Stromal cell of bone marrow (primary cell): ENCODE data around the gene TRANK1.
"Not testable (repeated sequence)": the region's sequence is repeated elsewhere in the genome, so short reads cannot be mapped to it uniquely, and the experiment has no call there.

Experiments
- DNase-seq: peaks from one replicate; pipeline ENCODE4 v3.0.0-alpha.2; 2012; ENCODE audit warnings: low read depth

The TRANK1 gene

GRCh38 chr3:36957063-36957462 lies 12.2 kb upstream of the TRANK1 start:
- DNase-seq: no peak

- no peak for DNase-seq
Observed at GRCh38 chr3:36956155-36956554, 11.3 kb upstream of the TRANK1 start.

GRCh38 chr3:36954452-36955134 lies 9.7 kb upstream of the TRANK1 start:
- no peak for DNase-seq

GRCh38 chr3:36947814-36948213 lies 3.0 kb upstream of the TRANK1 start:
- not testable (repeated sequence) for DNase-seq

- DNase-seq: no peak
Observed at GRCh38 chr3:36945333-36945980, 603 bp upstream of the TRANK1 start.

GRCh38 chr3:36944012-36944640 lies 728 bp downstream of the TRANK1 start:
- peak; percentile 47 for DNase-seq

- DNase-seq: no peak
Observed at GRCh38 chr3:36943601-36944000, 1.3 kb downstream of the TRANK1 start.

- no peak for DNase-seq
Observed at GRCh38 chr3:36942638-36943248, 2.1 kb downstream of the TRANK1 start.

GRCh38 chr3:36941658-36942057 lies 3.2 kb downstream of the TRANK1 start:
- DNase-seq: no peak

GRCh38 chr3:36941162-36941561 lies 3.7 kb downstream of the TRANK1 start:
- no peak for DNase-seq

- DNase-seq: no peak
Observed at GRCh38 chr3:36937492-36937891, 7.4 kb downstream of the TRANK1 start.

- no peak for DNase-seq
Observed at GRCh38 chr3:36933540-36934296, 11.1 kb downstream of the TRANK1 start.

- DNase-seq: not testable (repeated sequence)
Observed at GRCh38 chr3:36931424-36931823, 13.4 kb downstream of the TRANK1 start.

GRCh38 chr3:36928220-36928619 lies 16.6 kb downstream of the TRANK1 start:
- no peak for DNase-seq

- DNase-seq: no peak
Observed at GRCh38 chr3:36926292-36926897, 18.5 kb downstream of the TRANK1 start.

- no peak for DNase-seq
Observed at GRCh38 chr3:36924744-36925521, 19.9 kb downstream of the TRANK1 start.

GRCh38 chr3:36923981-36924743 lies 20.7 kb downstream of the TRANK1 start:
- no peak for DNase-seq

GRCh38 chr3:36923523-36923943 lies 21.3 kb downstream of the TRANK1 start:
- no peak for DNase-seq

- no peak for DNase-seq
Observed at GRCh38 chr3:36920884-36921567, 23.8 kb downstream of the TRANK1 start.
